BJ (cell line): Measurements from ENCODE around the gene CDC34. TPM values are rescaled to one million over a fixed set of nuclear protein-coding genes. Genes with fewer than 3 reads are reported as not detected.

Experiments used
- CTCF ChIA-PET: fragments of 350-600 bp; formaldehyde crosslinking; extraction: SDS; loops from one replicate; lab custom pipeline; 2021; ENCODE audit warnings: antibody characterized with exemption, inconsistent platforms; lab: Yijun Ruan, JAX
- POLR2A ChIA-PET: fragments of 300-600 bp; sonication (Branson Sonifier 250); formaldehyde crosslinking; extraction: SDS; loops from one replicate; lab custom pipeline; 2021; ENCODE audit warnings: antibody characterized with exemption; lab: Charles Lee
- DNase-seq: peaks from one replicate; pipeline ENCODE4 v3.0.0-alpha.2; 2011; ENCODE audit warnings: low read depth
- H3K27me3 ChIP-seq: 2 replicates; pipeline ENCODE4 v1.6.0; 2011; ENCODE audit warnings: low read length; ENCODE audit not compliant: control insufficient read depth, insufficient read depth
- H3K36me3 ChIP-seq: 2 replicates; pipeline ENCODE4 v1.5.1; 2011; ENCODE audit warnings: low read length; ENCODE audit not compliant: control insufficient read depth, insufficient read depth
- H3K4me3 ChIP-seq: 2 replicates; pipeline ENCODE4 v1.5.1; 2011; ENCODE audit warnings: low read depth, mild to moderate bottlenecking, control low read depth, low read length
- CTCF ChIP-seq: IDR thresholded peaks from 2 replicates; pipeline ENCODE4 v1.5.1; 2011; ENCODE audit warnings: low read depth, mild to moderate bottlenecking, control low read depth, inconsistent platforms, low read length, moderate library complexity; ENCODE audit not compliant: insufficient read depth
- polyA plus RNA-seq: library from polyadenylated mRNA; depleted of rRNA; stranded (reverse); fragments of >200 nt; gene quantifications from 2 replicates; pipeline ENCODE4 v1.2.3, GENCODE V29; 2011

Gene CDC34
- polyA plus RNA-seq, 1 experiment, result 75.2 TPM

GRCh38 chr19:504616-505015, 26.9 kb upstream of the CDC34 start:
- POLR2A ChIA-PET, result no interaction called here
- CTCF ChIA-PET, result interaction anchor here (1.0 to 2.8 kb wide), 2 partner anchors 9 to 27 kb away, joined by 6 to 16 read pairs; partner anchors contain the start of genes CDC34 and MADCAM1
- Histone ChIP-seq H3K36me3 (no peaks in the 10 kb centered on the region), H3K4me3 (no peak overlapping the region), H3K27me3 (no peaks in the 10 kb centered on the region)
- no peak for TF ChIP-seq CTCF
- no peak for DNase-seq

- POLR2A ChIA-PET, result no interaction called here
- H3K27me3 ChIP-seq, result no peaks in the 10 kb centered on the region
- TF ChIP-seq CTCF, result peak; percentile 99
- H3K36me3 ChIP-seq, result no peaks in the 10 kb centered on the region
- CTCF ChIA-PET, result interaction anchor here (0.6 to 2.8 kb wide), 16 partner anchors 9 to 212 kb away, joined by 3 to 16 read pairs (median 4); partner anchors contain the start of genes CDC34 and MADCAM1
- DNase-seq, result peak; percentile 100
- peak overlapping the region; percentile 98 for H3K4me3 ChIP-seq
These were observed 24.9 kb upstream of the CDC34 start for GRCh38 chr19:506404-507285.

- peak within 1 kb of the TSS; percentile 98 for H3K4me3 ChIP-seq
- H3K27me3 ChIP-seq, result no peaks in the 10 kb centered on the region
- DNase-seq, result no peak
- POLR2A ChIA-PET, result no interaction called here
- CTCF ChIA-PET, result interaction anchor here (0.7 to 2.8 kb wide), 10 partner anchors 10 to 42 kb away, joined by 3 to 16 read pairs (median 6); partner anchors contain the start of genes CDC34 and MADCAM1
- H3K36me3 ChIP-seq, result no peaks in the 10 kb centered on the region
- no peak for TF ChIP-seq CTCF
These were observed 24.0 kb upstream of the CDC34 start, which contains the start of gene TPGS1 for GRCh38 chr19:507286-508203. TSS of gene TPGS1 (plus strand) at chr19:507497. CDS start at chr19:507507, 10 bp downstream.

DNA sequence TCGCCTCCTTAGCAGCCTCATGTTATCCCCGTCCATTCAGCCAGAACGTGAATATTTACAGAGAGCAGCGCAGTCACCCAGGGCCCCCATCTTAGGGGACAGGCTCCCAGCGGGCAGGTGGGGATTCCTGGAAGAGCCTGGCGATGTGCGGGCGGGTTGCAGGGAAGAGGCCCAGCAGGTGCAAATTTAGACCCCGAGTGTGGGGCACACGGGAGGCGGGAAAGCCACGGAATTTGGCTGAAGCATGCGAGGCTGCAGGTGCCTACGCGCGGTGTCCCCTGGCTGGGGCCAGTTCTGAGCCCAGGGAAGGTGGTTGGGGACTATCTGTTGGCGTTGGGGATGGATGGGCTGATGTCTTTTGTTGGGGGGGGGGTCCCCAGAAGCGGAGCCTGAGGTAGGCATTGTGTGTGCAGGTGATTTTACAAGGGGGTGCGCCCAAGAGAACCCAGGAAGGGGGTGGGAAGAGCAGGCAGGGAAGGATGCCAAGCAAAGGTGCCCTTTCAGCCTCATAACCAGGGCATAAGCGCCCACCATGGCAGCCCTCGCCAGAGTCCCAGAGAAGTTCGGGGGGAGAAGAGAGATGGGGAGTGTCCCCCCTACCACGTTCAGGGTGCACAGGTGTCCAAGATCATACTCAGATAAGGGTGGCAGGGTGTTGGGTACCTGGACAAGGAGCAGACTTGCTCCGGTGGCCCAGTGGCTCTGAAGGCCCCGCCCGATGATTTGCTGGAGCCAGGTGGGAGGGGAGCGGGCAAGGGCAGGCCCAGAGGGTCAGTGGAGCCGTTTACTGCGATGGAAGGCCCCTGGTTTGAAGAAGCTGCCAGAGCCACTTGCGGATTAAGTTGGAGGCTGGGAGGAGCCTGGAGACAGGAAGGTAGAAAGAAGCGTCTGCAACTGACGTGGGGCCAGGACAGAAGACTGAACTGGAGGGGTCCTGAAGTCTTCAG, 23.1 kb upstream of the CDC34 start:
- CTCF ChIA-PET, result interaction anchor here (1.0 kb wide), 1 partner anchor 23 kb away, joined by 3 read pairs; the partner anchor contains the start of gene CDC34
- Histone ChIP-seq H3K36me3 (peaks cover 1% of the 10 kb centered on the region; the same call in 1 of the 2 replicates), H3K27me3 (no peaks in the 10 kb centered on the region), H3K4me3 (peak overlapping the region; percentile 98)
- DNase-seq, result no peak
- no peak for TF ChIP-seq CTCF
- POLR2A ChIA-PET, result no interaction called here
